IMR-90 (cell line): ENCODE data around the gene SH3D21.

Experiments
- BHLHE40 ChIP-seq: fragments of 150-350 bp; IDR thresholded peaks from 2 replicates; pipeline ENCODE4 v1.6.1; 2016; ENCODE audit warnings: mild to moderate bottlenecking, low read depth, low read length
- CEBPB ChIP-seq: IDR thresholded peaks from 2 replicates; pipeline ENCODE4 v1.6.1; 2012; ENCODE audit warnings: low read depth, low read length, improper control_type of control experiment
- CHD1 ChIP-seq: IDR thresholded peaks from 2 replicates; pipeline ENCODE4 v1.6.1; 2012; ENCODE audit warnings: low read depth, low read length, improper control_type of control experiment
- CTCF ChIP-seq: conservative IDR thresholded peaks from 2 replicates; pipeline ENCODE4 v1.5.1; 2012; ENCODE audit warnings: mild to moderate bottlenecking, low read depth, low read length, improper control_type of control experiment
- MAFK ChIP-seq: IDR thresholded peaks from 2 replicates; pipeline ENCODE4 v1.6.1; 2012; ENCODE audit warnings: low read depth, low read length, improper control_type of control experiment
- POLR2A ChIP-seq: IDR thresholded peaks from 2 replicates; pipeline ENCODE4 v1.6.1; 2012; ENCODE audit warnings: mild to moderate bottlenecking, low read depth, low read length
- RAD21 ChIP-seq: IDR thresholded peaks from 2 replicates; pipeline ENCODE4 v1.6.1; 2012; ENCODE audit warnings: low read length, improper control_type of control experiment
- RCOR1 ChIP-seq: IDR thresholded peaks from 2 replicates; pipeline ENCODE4 v1.6.1; 2012; ENCODE audit warnings: mild to moderate bottlenecking, low read length, improper control_type of control experiment; ENCODE audit not compliant: insufficient replicate concordance
- RFX5 ChIP-seq: IDR thresholded peaks from 2 replicates; pipeline ENCODE4 v1.8.0; 2012; ENCODE audit warnings: low read depth, mild to moderate bottlenecking, low read length, moderate library complexity

GRCh38 chr1:36358514-36359084 lies 52.4 kb downstream of the SH3D21 start:
- TF ChIP-seq CTCF = no peak
- no peak for TF ChIP-seq RFX5
- TF ChIP-seq RAD21 = no peak
- TF ChIP-seq POLR2A = no peak
- TF ChIP-seq CEBPB = no peak
- TF ChIP-seq MAFK = no peak
- no peak for TF ChIP-seq BHLHE40
- no peak for TF ChIP-seq RCOR1
- no peak for TF ChIP-seq CHD1
